ENCODE measurements around the gene FSTL3. TPM values are rescaled to one million over a fixed set of nuclear protein-coding genes. Genes with fewer than 3 reads are reported as not detected.

FSTL3 gene
- total RNA-seq, 1 experiment from 2014 or later = 6.8 TPM

DNA sequence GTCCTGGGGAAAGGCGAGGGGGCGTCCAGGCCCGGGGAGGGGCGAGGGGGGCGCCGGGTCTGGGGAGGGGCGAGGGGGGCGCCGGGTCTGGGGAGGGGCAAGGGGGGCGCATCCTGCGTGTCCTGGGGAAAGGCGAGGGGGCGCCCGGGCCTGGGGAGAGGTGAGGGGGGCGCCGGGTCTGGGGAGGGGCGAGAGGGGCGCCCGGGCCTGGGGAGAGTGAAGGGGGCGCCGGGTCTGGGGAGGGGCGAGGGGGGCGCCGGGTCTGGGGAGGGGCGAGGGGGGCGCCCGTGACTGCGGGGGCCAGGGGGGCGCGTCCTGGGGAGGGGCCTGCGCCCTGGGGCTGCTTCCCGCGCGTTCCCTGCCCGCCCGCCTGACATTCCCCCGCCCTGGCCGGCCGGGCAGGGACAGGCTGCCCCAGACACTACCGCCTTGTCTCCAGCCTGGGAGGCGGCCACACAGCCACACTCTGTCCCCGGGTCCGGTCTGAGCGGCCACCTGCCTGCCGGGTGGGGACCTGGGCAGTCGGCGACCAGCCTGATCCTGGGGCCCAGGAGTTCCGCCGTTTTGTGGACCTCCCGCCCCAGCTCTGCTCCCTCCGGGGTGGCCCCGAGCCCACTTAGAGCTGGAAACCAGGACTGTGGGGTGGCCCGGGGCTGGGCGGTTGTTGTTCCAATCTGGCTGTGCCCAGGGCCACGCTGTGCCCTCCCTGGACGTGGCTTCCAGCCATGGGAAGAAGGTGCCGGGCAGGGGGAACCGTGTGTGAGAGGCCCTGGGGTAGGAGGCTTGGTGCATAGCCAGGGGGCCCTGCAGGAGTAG lies 44.4 kb downstream of the FSTL3 start:
- H4K5ac ChIP-seq (ENCODE audit: insufficient read length, low read depth, low read length) = no peak overlapping the region
- no peak overlapping the region for H2BK15ac ChIP-seq (ENCODE audit: low read depth, low read length)
- Mint-ChIP-seq H3K27ac (no peak overlapping the region), H3K4me1 (peaks cover 7 to 9% of the 10 kb centered on the region in 2 experiments; a peak in 3 of 4 replicates), H3K36me3 (ENCODE audit: insufficient read depth in 1 of 3, low read depth in 3 of 3) (peaks cover 2 to 4% (median 3%) of the 10 kb centered on the region in 3 experiments; a peak in 5 of 7 replicates), H3K9me3 (peaks cover 0 to 3% of the 10 kb centered on the region in 2 experiments; a peak in 3 of 5 replicates), H3K4me3 (no peak overlapping the region), H3K27me3 (ENCODE audit: low read depth) (no peaks in the 10 kb centered on the region; the same call in 1 of the 2 replicates)
- H3K9ac ChIP-seq (ENCODE audit: extremely low read depth, insufficient read length, low read length) = no peak overlapping the region
- H3K4ac ChIP-seq (ENCODE audit: low read depth, low read length) = no peak overlapping the region
- WGBS (ENCODE audit: extremely low coverage, insufficient read length, low lambda C conversion rate) = no CpG with 5 or more reads among the region's 58 CpGs
- H2BK5ac ChIP-seq (ENCODE audit: insufficient read length, low read length) = no peak overlapping the region
- H2BK12ac ChIP-seq (ENCODE audit: insufficient read length, low read depth, low read length) = no peak overlapping the region
- H3K56ac ChIP-seq (ENCODE audit: insufficient read length, low read depth, low read length) = no peak overlapping the region
- H4K91ac ChIP-seq (ENCODE audit: insufficient read length, low read depth, low read length) = no peak overlapping the region
- H4K8ac ChIP-seq (replicated peaks; ENCODE audit: insufficient read length, low read depth, low read length) = no peak overlapping the region
- no peak overlapping the region for H3K23ac ChIP-seq (ENCODE audit: insufficient read length, low read depth, low read length)
- no peaks in the 10 kb centered on the region for H4K20me1 ChIP-seq (ENCODE audit: control insufficient read depth, insufficient read depth, insufficient read length)
- no peak overlapping the region for H2BK20ac ChIP-seq (ENCODE audit: low read depth, low read length, poor library complexity, severe bottlenecking)
- no peak overlapping the region for H2BK120ac ChIP-seq (ENCODE audit: low read depth, low read length, poor library complexity, severe bottlenecking)
- H3K18ac ChIP-seq (ENCODE audit: insufficient read length, low read depth, low read length) = no peak overlapping the region
- H2AK5ac ChIP-seq (ENCODE audit: insufficient read length, low read length) = no peak overlapping the region
- TF ChIP-seq, protein P1, sequence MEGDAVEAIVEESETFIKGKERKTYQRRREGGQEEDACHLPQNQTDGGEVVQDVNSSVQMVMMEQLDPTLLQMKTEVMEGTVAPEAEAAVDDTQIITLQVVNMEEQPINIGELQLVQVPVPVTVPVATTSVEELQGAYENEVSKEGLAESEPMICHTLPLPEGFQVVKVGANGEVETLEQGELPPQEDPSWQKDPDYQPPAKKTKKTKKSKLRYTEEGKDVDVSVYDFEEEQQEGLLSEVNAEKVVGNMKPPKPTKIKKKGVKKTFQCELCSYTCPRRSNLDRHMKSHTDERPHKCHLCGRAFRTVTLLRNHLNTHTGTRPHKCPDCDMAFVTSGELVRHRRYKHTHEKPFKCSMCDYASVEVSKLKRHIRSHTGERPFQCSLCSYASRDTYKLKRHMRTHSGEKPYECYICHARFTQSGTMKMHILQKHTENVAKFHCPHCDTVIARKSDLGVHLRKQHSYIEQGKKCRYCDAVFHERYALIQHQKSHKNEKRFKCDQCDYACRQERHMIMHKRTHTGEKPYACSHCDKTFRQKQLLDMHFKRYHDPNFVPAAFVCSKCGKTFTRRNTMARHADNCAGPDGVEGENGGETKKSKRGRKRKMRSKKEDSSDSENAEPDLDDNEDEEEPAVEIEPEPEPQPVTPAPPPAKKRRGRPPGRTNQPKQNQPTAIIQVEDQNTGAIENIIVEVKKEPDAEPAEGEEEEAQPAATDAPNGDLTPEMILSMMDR (conservative IDR thresholded peaks at IDR 0.05) = no peak
- no peaks in the 10 kb centered on the region for H3K9me3 ChIP-seq (ENCODE audit: control insufficient read depth, low read depth, low read length)
- H3K79me2 ChIP-seq (ENCODE audit: insufficient read depth, low read length) = no peaks in the 10 kb centered on the region
- no peaks in the 10 kb centered on the region for H3K79me1 ChIP-seq (ENCODE audit: insufficient read depth, low read depth, low read length, poor library complexity, severe bottlenecking)
- peak overlapping the region; percentile 57 for H3K14ac ChIP-seq (ENCODE audit: insufficient read depth, low read length)
- H3K4me2 ChIP-seq (ENCODE audit: insufficient read depth, insufficient read length, low read length) = no peak overlapping the region
- no peak overlapping the region for H2AFZ ChIP-seq (ENCODE audit: low read length)
- no peak overlapping the region for H3T11ph ChIP-seq (ENCODE audit: low read length)
- DNase-seq = no peak
- no peaks in the 10 kb centered on the region for H3K4me1 ChIP-seq (ENCODE audit: insufficient read depth, low read length)
- H3K27ac ChIP-seq (ENCODE audit: insufficient read length, low read depth, low read length) = no peak overlapping the region
- H3K27me3 ChIP-seq (ENCODE audit: insufficient read depth, low read length) = no peaks in the 10 kb centered on the region
- no peaks in the 10 kb centered on the region for H3K23me2 ChIP-seq (ENCODE audit: insufficient read length, low read depth, low read length, poor library complexity, severe bottlenecking)

Data from H9 (cell line).